ENCODE measurements around the gene DPYSL5. TPM values are rescaled to one million over a fixed set of nuclear protein-coding genes. Genes with fewer than 3 reads are reported as not detected.

Gene DPYSL5
- total RNA-seq, 1 donor from 2014 or later = not detected

DNA sequence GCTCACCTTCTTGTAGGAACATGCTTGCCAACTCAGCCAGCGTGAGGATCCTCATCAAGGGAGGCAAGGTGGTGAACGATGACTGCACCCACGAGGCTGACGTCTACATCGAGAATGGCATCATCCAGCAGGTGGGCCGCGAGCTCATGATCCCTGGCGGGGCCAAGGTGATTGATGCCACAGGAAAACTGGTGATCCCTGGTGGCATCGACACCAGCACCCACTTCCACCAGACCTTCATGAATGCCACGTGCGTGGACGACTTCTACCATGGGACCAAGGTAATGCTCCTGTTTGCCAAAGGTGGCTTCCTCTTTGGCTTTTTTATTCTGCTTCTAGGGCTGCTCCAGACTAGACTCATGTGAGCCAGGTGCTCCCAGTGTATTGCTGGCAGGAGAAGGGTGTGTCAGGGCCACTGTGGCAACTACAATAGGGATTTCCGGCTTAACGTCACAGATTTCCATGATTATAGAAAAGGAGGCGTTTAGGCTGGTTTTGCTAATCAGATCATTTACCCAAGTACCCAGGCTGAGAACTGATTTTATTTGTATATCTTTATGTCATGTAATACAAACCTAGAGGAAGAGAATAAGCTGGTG, 50.6 kb downstream of the DPYSL5 start:
- DNase-seq (ENCODE audit: low spot score) = no peak

DNA sequence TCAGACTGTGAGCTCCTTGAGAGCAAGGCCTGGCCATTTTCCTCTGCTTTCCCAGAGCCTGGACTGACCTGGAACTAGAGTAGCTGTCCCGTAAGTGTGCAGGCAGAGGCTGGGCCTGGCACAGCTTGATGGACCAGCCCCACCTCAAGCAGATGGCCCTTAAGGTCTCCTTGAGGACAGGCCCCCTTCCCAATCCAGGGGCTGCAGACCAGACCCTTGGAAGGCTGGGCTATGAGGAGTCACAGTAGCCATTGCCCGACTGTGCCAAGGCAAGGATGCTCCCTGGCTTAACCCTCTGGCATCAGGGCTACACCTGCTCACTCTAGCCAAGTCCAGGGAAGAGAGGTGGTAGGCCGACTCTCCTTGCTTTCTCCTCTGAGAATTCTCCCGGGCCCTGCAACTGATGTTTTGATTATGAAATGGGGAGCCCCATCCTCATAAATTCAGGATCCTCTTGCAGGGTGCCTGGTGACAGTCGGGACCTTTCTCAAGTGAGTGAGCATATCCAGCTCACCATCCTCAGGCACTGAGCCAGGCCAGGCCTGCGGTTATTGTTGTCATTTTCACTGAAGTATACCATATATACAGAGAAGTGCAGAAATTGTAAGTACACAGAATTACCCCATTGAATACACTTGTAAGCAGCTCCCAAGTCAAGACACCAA, 51.7 kb downstream of the DPYSL5 start:
- no peak for ATAC-seq

More for the DNA sequence above, 50.6 kb downstream of the DPYSL5 start:
- no peak for ATAC-seq

DNA sequence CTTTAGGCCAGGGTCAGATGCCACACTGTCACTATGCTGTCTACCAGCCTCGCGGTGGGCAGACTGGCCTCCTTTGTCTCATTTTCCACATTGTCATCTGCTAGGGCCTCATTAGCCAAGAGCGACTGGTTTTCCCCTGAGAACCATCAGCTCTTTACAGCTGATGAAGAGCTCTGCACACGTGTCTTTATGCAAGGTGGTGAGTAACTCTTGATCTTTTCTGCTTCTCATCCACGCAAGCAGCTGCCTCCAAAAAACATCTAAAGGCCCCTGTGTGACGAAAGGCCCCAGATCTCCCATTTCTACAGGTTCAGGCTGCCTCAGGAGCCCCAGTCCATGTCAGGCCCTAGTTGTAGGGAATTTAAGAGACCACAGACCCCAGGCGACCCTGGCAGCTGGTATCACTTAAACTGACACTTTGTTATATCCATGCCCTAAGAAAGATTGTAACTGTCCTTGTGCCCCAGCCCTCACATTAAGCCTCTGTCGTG, 52.9 kb downstream of the DPYSL5 start:
- DNase-seq (ENCODE audit: low spot score) (no peak), ATAC-seq (no peak)

More for the DNA sequence above, 51.7 kb downstream of the DPYSL5 start:
- DNase-seq (ENCODE audit: low spot score) = no peak

DNA sequence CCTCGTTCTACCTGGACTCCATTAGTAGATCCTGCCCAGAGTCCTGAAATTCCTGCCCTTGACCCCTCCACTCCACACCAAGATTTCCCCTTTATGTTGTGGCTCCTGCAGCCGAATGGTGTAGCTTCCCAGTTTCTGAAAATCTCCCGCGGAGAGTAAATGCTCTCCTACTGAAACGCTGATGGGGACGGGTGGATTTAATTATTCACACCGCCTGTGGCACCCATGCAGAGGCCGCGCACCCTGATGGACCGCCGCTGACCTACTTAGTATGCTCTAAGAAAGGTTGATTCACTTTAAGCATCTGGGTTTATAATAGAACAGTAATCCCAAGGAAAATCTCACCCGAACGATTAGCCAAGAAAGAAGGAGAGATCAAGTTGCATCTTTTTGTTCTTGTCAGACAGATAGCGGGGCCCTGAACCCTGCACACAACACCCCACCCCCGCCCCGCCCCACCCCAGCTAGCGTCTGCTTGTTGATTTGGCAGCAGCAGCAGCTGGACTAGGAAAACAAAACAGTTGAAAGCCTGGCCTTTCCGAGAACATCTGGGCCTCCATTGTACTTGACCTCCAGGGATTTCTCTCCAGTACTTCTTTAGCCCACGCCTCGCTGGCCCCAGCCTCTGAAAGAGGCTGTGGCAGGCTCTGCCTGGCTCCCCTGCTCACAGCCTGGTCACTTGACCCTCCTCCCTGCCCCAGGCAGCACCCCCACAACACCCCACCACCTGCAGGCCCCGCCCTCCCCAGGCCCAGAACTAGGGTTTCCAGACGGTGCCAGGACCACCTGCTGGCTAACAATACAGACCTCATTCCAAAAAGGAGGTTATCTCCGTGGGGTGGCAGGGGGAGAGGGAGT, 53.6 kb downstream of the DPYSL5 start:
- DNase-seq (ENCODE audit: low spot score) (no peak), ATAC-seq (no peak)

DNA sequence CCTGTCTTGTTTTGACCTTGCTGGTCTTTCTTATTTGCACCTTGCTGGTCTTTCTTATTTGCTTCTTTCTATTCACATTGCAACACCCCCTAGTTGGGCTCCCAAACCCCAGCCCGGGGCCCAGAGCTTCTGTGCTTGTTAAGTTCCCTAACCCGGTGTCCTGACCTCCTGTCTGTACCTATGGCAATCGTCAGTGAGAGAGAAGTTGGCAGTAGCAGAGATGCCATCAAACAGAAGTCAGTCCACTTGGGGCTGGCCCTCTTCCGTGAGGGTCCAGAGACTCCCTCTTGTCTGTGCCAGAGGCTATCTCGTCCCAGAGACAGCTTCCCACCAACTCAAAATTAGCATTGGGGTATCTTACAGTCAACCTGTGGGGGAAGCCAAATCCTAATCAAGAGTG, 55.7 kb downstream of the DPYSL5 start:
- ATAC-seq (no peak), DNase-seq (ENCODE audit: low spot score) (no peak)

DNA sequence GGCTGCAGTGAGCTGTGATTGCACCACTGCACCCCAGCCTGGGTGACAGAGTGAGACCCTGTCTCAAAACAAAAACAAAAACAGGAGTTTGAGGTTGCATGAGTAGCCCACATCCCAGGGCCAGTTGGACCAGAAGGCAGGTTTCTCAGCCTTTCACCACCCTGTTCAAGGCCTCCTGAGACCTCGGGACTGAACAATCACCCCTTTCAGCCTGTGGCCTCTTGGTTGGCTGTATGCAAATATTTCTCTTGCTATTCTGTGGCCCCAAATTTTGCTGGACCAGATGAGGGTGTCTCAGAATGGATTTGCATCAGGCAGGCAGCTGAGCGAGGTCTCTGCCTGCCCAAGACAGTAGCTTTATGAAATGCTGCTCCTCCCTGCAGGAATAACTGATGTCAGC, 56.9 kb downstream of the DPYSL5 start:
- DNase-seq (ENCODE audit: low spot score) = no peak
- no peak for ATAC-seq

DNA sequence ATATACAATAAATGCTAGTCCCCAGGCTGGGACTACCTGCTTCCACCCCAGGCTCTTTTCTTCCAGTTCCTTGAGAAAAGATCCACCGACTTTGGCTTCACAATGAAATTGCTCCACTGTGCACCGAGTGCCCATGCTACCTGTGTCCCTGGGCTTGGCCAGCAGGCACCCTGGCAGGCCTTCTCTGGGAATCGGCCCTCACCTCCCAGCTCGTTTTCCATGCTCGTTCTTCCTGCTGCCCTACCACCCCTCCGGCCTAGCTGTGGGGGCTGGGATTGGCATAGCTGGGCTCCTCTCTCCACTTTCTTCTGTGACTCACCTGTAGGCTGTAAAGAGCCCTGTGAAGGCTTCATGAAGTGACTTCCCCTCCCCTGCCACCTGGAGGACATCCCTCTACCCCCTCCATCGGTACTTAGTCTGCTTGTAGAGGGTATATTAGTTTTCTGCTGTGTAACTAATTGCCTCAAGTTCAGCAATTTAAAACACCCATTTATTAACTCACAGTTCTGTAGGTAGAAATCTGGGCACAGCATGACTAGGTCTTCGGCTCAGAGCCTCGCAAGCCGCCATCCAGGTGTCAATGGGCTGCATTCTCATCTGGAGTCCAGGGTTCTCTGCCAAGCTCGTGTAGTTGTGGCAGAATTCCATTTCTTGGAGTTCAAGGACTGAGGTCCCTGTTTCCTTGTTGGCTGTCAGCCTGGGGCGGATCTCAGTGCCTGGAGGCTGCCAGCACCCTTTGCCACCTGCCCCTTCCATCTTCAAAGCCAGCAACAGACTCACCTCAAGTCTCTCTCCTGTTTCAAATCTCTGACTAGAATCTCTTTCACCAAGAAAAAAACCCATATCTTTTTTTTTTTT, 57.6 kb downstream of the DPYSL5 start:
- ATAC-seq = no peak
- no peak for DNase-seq (ENCODE audit: low spot score)

DNA sequence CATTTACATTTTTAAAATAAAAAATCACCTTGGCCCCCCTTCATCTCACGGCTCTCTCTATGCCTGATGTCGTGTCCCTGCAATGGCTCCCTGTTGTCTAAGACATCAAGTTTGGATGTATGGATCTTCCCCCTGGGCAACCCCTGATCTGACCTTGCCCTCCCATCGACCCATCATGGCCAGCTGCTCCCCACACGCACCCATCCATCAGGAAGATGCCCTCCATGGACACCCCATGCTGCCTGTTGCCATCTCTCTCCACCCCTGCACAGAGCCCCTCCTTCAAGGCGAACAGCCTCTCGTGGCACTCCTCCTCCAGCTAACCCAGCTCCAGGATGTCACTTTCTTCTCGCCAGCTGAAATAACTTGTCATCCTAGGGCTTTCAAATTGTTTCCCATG, 59.5 kb downstream of the DPYSL5 start:
- ATAC-seq (no peak), DNase-seq (ENCODE audit: low spot score) (no peak)

DNA sequence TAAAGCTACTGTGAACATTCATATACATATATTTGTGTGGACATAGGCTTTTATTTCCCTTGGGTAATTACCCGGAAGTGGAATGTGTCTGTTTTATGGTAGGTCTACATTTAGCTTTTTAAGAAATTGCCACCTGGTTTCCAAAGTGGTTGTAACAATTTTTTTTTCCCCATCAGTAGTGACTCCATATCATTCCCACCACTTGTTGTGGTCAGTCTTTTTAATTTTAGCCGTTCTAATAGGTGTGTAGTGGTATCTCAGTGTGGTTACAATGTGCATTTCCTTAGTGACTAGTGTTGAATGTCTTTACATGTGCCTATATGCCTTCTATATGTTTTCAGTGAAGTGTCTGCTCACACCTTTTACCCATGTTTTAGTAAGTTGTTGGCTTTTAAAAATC, 62.2 kb downstream of the DPYSL5 start:
- DNase-seq (ENCODE audit: low spot score) (no peak), ATAC-seq (no peak)

DNA sequence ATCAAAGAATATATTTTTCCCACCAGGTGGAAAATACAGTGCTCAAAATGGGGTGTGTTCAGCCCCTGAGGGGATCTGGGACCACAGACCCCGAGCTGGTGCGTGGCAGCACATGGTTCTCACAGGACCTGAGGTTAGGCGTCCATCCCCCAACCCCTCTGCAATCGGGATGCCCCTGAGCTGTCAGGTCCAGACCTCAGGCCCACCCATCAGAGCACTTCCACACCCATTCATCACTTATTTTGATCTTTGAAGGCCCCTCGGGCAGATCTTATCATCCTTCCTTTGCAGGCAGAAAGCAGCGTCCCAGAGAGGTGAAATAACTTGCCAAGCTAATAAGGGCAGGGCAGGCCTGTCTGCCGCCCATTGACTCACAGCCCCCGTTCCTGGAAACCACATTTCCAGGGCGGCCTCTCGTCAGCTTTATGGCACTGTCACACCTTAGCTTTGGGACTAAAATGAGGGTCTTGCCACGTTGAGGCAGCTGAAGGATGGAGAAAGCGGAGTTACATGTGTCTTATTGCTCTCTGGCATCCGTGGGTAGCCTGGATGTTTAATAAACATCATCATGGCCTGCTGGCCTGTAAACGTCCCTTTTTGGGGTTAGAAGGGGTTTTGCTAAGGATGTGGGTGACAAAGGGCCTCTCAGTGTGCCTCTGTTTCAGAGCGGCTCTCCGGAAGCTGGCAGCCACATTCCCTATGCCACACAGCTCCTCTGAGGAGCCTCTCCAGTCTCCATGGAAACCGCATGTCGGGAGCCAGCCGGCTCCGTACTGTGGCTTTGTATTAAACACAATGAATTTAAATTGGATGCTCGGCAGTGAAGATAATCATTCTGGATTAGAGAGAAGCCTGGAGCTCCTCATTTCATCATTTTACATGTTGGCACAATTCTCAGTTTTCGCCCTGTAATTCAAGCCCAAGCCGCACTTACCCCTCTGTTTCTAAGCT, 64.3 kb downstream of the DPYSL5 start:
- ATAC-seq = no peak
- DNase-seq (ENCODE audit: low spot score) = no peak

DNA sequence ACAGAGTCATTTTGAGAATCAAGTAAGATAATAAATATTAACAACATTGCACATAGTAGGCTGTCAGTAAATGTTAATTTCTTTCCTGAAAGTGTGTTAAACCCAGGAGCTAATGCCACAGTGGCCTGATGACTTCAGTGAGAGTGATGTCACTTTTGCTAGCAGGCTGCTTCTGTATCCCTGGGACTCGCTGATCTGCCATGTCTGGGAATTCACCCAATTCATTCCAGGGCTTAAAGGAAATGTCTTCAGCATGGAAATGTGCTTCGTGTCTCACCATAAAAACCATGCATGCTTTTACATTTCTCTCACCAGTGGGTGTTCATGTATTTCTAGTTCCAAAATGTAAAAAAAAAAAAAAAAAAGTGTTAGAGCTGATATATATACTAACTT, 65.7 kb downstream of the DPYSL5 start:
- DNase-seq (ENCODE audit: low spot score) (no peak), ATAC-seq (no peak)

DNA sequence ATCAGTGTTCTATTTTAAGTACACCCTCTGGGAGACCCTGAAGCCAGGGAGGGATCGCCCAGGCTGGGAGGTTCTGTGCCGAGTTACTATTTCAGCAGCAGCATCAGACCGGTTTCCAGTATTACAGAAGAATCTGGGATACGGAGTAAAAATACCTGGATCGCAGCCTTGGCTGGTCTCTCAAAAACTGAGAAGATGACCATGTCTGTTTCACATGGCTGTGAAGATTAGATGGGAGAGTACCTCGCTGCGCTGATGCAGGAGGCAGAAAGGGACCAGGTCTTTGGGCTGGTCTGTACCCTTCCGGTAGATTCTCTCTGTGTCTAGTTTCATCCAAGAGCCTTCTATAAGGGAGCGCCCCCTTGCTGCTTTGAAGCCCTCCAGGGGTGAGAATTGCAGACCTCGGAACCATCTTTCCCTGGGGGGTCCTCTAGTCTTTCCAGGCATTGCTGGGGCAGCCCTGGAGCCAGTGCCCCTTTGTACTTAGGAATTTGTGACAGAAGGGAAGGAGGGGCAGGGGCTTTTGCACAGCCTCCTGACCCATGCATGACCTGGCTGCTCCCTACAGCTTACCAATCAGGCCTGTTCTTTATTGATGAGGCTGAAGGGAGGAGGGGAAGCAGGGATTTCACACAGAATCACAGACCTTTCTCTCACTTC, 66.2 kb downstream of the DPYSL5 start:
- no peak for ATAC-seq
- no peak for DNase-seq (ENCODE audit: low spot score)

DNA sequence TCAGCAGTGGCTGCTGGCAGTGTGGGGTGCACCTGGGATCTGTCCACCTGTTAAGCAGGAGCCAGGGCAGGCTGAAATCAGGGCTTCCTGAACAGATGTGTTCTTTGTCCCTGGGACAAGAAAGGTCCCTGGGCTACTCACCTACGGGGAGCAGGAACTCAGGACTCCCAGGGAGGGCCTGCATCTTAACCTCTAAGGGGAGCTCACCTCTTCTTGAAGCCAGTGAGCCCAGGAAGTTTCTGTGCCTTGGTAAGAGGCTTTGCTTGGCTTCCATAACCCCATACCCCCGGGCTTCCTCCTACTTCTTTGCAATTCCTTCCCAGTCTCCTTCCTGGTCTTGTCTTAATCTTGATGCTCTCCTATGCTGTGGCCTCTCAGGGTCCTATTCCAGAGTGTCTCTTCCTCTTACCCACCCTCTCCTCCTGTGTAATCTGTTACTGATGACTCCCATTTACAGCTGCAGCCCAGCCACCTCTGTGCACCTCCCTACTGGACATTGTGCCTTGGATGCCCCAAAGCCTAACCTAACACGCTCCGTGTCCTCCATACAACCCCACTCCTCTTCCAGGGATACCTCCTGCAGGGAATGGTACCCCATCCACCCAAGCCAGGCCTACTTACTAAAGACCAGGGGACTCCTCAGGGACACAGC, 66.9 kb downstream of the DPYSL5 start:
- ATAC-seq = no peak
- no peak for DNase-seq (ENCODE audit: low spot score)

DNA sequence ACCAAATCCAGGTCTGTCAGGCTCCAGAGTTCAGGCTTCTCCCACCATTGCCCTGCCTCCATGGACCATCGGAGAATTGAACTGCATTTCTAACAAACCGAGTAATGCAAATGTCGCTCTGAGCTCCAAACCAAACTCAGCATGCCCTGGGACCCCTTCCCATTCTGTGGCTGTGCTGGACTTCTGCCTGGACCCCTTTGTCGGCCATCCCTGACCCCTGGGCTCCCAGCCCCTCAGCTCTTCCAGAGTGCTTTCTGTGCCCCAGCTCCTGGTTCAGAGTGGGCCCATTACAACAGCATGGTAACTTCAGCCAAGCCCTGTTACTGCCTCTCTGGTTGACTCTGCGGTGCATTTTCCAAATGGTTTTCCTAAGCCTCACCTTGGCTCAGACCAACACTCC, 67.4 kb downstream of the DPYSL5 start:
- DNase-seq (ENCODE audit: low spot score) (no peak), ATAC-seq (no peak)

DNA sequence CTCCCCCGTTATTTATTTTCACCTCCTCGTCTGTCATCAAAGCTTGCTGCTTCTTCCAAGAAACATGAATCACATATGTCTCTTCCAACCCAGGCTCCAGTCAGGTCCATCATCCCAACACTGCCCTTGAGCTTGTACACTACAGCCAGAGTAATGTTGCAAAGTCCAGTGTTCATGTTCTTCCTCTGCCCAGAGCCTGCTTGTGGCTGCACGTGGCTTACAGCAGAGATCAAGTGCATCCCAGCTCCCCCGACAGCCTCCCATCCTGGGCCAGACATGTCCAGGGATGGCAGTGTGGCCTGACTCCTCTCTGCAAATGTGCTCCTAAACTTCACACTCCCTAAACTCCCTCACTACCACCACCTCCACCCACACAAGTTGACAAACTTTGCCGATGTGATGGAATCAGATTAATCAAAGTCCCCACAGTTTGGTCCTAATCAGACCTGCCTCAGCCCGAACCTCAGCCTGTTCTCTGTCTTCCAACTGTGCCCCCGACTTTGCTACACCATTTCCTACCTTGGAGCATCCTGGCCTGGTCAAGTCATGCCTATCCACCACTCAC, 68.3 kb downstream of the DPYSL5 start:
- DNase-seq (ENCODE audit: low spot score) (no peak), ATAC-seq (no peak)

DNA sequence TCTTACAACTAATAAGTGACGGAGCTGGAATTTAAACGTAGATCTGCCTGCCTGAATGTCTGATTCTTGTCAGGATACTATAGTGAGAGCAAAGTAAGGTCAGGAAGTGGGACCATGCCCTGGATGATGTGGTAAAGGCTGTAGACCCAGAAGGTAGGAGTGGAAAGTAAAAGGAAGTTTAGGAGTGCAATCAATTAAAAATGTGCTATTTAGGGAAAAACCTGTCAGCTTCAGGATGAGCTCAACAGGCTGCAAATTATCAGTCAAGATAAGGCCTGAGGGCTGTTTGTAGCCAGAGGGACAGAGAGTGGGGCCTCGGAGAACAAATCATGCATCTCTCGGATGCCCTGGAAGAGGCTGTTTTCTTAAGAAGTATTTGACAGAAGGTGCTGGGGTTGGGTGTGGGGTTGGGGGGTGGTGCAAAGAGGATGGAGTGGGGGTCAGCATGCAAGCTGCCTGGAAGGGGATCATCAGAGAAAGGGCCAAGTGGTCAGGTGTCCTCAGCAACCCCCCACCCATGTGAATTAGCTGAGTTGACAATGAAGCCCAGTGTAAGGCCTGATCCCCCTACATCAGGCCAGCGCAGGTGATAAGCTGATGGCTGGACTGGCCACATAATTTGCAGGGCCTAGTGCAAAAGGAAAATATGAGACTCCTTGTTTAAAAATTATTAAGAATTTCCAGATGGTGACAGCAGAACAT, 69.4 kb downstream of the DPYSL5 start:
- DNase-seq (ENCODE audit: low spot score) (no peak), ATAC-seq (no peak)

DNA sequence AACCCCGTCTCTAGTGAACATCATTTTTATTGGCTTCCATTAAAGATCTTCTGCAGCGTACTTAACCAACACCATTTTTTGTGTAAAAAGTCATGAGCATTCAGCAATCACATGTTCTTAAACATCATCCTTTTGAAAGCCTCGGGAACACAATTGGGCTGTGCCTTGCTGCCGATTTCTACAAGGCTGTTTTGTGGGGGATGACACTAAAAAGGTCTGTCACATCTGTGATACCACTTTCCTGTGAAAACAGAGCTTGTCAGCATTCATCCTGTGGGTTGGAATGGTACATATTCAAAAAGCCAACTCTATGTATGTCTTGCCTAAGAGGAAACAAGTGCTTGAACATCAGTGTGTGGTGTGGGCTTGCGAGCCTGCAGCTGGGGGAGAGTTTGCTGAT, 73.4 kb downstream of the DPYSL5 start:
- no peak for ATAC-seq
- no peak for DNase-seq (ENCODE audit: low spot score)
